ENCODE data around the gene HSP90B1. TPM values are rescaled to one million over a fixed set of nuclear protein-coding genes. Genes with fewer than 3 reads are reported as not detected.

Gene HSP90B1
- total and polyA plus RNA-seq, 2 of the 13 experiments (the other 11 are each of a cell fraction or from before 2014, with no cell fraction given): 800 to 954 TPM

DNA sequence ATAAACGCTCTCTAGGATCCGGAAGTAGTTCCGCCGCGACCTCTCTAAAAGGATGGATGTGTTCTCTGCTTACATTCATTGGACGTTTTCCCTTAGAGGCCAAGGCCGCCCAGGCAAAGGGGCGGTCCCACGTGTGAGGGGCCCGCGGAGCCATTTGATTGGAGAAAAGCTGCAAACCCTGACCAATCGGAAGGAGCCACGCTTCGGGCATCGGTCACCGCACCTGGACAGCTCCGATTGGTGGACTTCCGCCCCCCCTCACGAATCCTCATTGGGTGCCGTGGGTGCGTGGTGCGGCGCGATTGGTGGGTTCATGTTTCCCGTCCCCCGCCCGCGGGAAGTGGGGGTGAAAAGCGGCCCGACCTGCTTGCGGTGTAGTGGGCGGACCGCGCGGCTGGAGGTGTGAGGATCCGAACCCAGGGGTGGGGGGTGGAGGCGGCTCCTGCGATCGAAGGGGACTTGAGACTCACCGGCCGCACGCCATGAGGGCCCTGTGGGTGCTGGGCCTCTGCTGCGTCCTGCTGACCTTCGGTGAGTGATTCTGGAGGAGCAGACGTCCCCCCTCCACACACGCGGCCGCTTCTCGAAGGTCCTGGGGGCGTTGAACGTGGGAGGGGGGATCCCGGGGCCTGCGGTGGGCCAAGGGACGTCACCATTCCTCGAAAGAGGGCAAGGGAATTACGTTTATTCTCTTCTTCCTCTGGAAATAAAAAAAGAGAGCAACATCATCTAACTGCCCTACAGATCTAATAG is at the start of gene HSP90B1 (continued):
- 0 out of 2 replicates have a peak, but pooled peaks have one; percentile 49 for TF ChIP-seq MLLT10 (CRISPR knock-in tag; IDR thresholded peaks at IDR 0.05)
- TF ChIP-seq ZNF761 (CRISPR knock-in tag; conservative IDR thresholded peaks at IDR 0.05): no peak
- TF ChIP-seq HDAC1 (CRISPR knock-in tag; IDR thresholded peaks at IDR 0.05): peak; percentile 96

DNA sequence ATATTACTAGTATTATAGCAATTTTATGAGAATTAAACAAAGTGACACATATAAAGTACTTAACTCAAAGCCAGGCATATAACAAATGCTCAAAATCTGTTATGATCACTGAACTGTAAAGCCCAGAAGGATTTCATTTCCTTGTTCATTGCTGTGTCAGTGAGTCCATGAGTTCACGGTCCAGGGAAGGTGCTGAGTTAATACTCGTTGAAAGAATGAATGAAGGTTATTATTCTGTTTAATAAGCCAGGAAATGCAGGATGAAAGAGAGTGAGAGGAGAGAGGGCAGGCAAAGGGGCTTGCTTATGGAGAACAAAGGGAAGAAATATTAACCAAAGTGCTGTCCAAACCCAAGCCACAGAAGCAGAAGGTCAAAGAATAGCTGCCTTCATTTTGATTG is 48.9 kb upstream of the HSP90B1 start:
- Histone ChIP-seq H3K4me2 (ENCODE audit: low read depth, low read length) (peak overlapping the region; percentile 41), H4K20me1 (ENCODE audit: insufficient read depth, low read length) (no peaks in the 10 kb centered on the region), H3K9ac (ENCODE audit: insufficient read depth, low read depth, low read length) (no peak overlapping the region), H3K36me3 (replicated peaks in 1 of 2; ENCODE audit: control insufficient read depth in 1 of 2, insufficient read depth in 2 of 2, low read length in 2 of 2) (no peaks in the 10 kb centered on the region), H2AFZ (ENCODE audit: low read length) (peak overlapping the region; percentile 25), H3K4me3 (replicated peaks in 1 of 3; ENCODE audit: insufficient read depth in 1 of 3, low read depth in 2 of 3, low read length in 3 of 3) (no peak overlapping the region), H3K9me3 (ENCODE audit: low read length) (no peaks in the 10 kb centered on the region), H3K27me3 (ENCODE audit: control insufficient read depth in 1 of 2, insufficient read depth in 2 of 2, low read length in 2 of 2) (peaks cover 0 to 10% of the 10 kb centered on the region in 2 experiments; a peak in 1 of 5 replicates), H3K4me1 (ENCODE audit: insufficient read depth, low read length) (peaks cover 46% of the 10 kb centered on the region), H3K27ac (ENCODE audit: extremely low read length, insufficient read depth, low read length) (no peak overlapping the region), H3K79me2 (ENCODE audit: insufficient read depth, low read length) (no peaks in the 10 kb centered on the region)
- WGBS (ENCODE audit: low lambda C conversion rate): 5% methylated on average over 2 of the region's 2 CpGs
- ATAC-seq: no peak; the same call in 1 of the 3 replicates
- CTCF ChIA-PET (ENCODE audit: low intra/inter-chr PET ratio, low total read pairs): no interaction called here
- in situ Hi-C loops (cut with HindIII; ENCODE audit: extremely low pct_ligation_motif_present, low pct_unique_long_range_greater_than_20kb) (loop anchor here (5.0 kb wide), 1 partner anchor 226 kb away; no protein-coding TSS in a partner anchor), intact Hi-C loops (cut with micrococcal nuclease; ENCODE audit: unreplicated experiment) (no loop called here)
- no TSS peak for BruUV-seq (replicated peaks)
- no peak for FAIRE-seq
- POLR2A ChIA-PET: interaction anchor here (2.0 kb wide), 1 partner anchor 49 kb away, joined by 6 read pairs; the partner anchor contains the start of gene HSP90B1
- TF ChIP-seq YY1 (IDR thresholded peaks at IDR 0.05; ENCODE audit: insufficient read depth, insufficient replicate concordance, low read depth, low read length) (no peak), ZNF12 (CRISPR knock-in tag; IDR thresholded peaks at IDR 0.05) (no peak), ELF3 (CRISPR knock-in tag; IDR thresholded peaks at IDR 0.05) (peak; percentile 51; the same call in 1 of the 2 replicates)
- peak; percentile 34 for DNase-seq (ENCODE audit: low spot score)
